ENCODE data around the gene RENBP.

GRCh38 chrX:153926858-153927671 lies 17.4 kb downstream of the RENBP start:
- TF ChIP-seq CTCF (IDR thresholded peaks at IDR 0.05), result no peak
- TF ChIP-seq POLR2A (IDR thresholded peaks at IDR 0.05), result no peak
